Iris pigment epithelial cell (primary cell): ENCODE data around the gene OR1E1.
"Not testable (repeated sequence)": the region's sequence is repeated elsewhere in the genome, so short reads cannot be mapped to it uniquely, and the experiment has no call there.

Experiments
- DNase-seq: peaks from one replicate; pipeline ENCODE4 v3.0.0-alpha.2; 2011; ENCODE audit warnings: low read depth

Gene OR1E1, protein sequence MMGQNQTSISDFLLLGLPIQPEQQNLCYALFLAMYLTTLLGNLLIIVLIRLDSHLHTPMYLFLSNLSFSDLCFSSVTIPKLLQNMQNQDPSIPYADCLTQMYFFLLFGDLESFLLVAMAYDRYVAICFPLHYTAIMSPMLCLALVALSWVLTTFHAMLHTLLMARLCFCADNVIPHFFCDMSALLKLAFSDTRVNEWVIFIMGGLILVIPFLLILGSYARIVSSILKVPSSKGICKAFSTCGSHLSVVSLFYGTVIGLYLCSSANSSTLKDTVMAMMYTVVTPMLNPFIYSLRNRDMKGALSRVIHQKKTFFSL

GRCh38 chr17:3398310-3398709 is at the start of gene OR1E1:
Gene OR1E1 (minus strand): TSS chr17:3398410. CDS start chr17:3398410, 0 bp downstream.
- no peak for DNase-seq

GRCh38 chr17:3447625-3448024 is 49.4 kb upstream of the OR1E1 start:
- peak; percentile 8 for DNase-seq

- DNase-seq, result no peak
These were observed 42.2 kb upstream of the OR1E1 start for GRCh38 chr17:3440451-3440850.

- no peak for DNase-seq
These were observed 40.2 kb upstream of the OR1E1 start for GRCh38 chr17:3438368-3438767.

DNA sequence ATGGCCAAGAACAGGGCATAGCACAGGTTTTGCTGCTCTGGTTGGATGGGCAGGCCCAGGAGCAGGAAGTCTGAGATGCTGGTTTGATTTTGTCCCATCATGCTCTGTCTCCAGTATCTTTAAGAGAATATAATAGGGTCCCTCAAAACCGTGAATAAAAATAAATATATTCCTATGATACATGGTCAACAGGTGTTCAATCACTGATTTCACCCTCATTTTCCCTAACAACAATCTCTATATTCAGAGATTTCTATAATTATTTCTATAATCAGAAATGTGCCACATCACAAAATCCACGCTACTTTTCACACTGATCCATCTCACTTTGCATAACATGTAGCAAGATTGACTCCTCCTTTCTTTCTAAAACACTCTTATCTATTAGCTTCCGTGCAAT is 35.5 kb upstream of the OR1E1 start, which contains the start of gene OR1E2:
TSS of gene OR1E2 (minus strand) at position 101 of the 400 bp plus-strand sequence. CDS start at position 101, 0 bp downstream.
- no peak for DNase-seq

- DNase-seq, result not testable (repeated sequence)
These were observed 35.0 kb upstream of the OR1E1 start for GRCh38 chr17:3433215-3433614.

DNA sequence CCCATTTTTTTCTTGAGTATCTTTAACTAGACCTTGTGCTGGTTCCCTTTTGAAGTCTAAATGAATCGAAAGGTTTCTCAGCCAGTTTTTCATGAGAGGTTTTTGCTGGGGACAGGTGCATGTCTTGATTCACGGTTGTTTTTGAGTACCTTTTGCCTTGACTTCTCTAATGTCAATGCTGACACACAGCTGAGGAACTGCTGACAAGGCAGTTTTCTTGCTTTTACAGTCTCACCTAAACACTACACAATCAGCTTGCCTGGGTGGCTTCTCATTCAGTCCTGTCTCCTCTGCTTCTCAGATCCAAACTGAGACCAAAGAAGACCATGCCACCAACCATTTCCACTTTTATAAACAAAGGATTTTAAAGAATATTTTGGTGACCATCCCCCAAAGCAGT is 20.0 kb upstream of the OR1E1 start:
- no peak for DNase-seq

DNA sequence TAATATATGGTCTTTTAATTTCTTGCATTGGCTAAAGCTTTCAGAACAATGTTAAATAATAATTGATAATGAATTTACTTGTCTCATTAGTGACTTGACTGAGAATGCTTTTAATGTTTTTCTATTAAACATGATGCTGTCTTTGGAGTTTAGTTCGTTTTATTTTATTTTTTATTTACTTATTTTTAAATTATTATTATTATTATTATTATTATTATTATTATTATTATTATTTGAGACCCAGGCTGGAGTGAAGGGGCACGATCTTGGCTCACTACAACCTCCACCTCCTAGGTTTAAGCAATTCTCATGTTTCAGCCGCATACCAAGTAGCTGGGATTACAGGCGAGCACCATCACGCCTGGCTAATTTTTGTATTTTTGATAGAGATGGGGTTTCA is 17.4 kb upstream of the OR1E1 start:
- no peak for DNase-seq

DNA sequence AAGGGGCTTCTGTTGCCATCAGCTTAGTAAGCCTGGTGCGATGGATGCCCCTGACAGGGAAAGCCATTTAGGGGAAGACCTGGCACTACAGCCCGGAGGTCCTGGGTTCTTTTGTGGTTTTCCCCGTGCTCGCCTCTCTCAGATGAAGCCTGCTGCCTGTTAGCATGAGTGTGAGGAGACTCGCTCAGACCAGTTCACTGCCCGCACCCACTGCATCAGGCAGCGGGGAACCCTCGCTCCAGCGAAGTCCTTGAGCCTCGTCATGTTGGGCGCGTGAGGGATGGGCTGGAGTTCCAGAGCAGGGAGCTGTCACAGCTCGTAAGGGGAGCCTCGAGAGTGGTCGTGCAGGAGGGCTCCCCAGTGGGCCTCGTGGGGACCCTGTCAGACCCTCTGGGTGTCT is 14.0 kb upstream of the OR1E1 start:
- not testable (repeated sequence) for DNase-seq

DNA sequence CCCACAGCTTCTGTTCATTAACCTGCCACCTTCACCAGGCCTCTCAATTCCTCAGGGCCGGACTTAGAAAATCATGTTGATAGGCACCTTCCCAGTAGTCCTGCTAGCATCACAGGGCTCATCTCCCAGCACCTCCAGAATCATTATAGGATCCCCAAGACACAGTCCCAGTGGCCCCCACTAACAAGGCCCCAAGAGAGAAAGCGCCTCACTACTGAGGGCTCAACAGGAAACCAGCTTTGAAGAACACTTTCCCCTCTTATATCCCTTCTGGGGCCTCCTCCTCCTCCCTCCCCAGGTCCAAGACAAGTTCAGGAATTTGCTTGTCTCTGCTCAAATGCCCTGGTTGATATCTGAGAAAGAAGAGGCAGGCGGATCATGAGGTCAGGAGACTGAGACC is 12.9 kb upstream of the OR1E1 start, which contains the start of gene OR3A3:
TSS of gene OR3A3 (plus strand) at position 301 of the 400 bp plus-strand sequence.
- no peak for DNase-seq

- DNase-seq, result not testable (repeated sequence)
These were observed 5.6 kb upstream of the OR1E1 start for GRCh38 chr17:3403856-3404255.

GRCh38 chr17:3401786-3402185 is 3.6 kb upstream of the OR1E1 start:
- DNase-seq, result no peak

GRCh38 chr17:3400055-3400454 is 1.8 kb upstream of the OR1E1 start:
- DNase-seq, result peak; percentile 1

- DNase-seq, result not testable (repeated sequence)
These were observed 409 bp downstream of the OR1E1 start for GRCh38 chr17:3397801-3398200.

GRCh38 chr17:3389791-3390190 is 8.4 kb downstream of the OR1E1 start:
- no peak for DNase-seq

DNA sequence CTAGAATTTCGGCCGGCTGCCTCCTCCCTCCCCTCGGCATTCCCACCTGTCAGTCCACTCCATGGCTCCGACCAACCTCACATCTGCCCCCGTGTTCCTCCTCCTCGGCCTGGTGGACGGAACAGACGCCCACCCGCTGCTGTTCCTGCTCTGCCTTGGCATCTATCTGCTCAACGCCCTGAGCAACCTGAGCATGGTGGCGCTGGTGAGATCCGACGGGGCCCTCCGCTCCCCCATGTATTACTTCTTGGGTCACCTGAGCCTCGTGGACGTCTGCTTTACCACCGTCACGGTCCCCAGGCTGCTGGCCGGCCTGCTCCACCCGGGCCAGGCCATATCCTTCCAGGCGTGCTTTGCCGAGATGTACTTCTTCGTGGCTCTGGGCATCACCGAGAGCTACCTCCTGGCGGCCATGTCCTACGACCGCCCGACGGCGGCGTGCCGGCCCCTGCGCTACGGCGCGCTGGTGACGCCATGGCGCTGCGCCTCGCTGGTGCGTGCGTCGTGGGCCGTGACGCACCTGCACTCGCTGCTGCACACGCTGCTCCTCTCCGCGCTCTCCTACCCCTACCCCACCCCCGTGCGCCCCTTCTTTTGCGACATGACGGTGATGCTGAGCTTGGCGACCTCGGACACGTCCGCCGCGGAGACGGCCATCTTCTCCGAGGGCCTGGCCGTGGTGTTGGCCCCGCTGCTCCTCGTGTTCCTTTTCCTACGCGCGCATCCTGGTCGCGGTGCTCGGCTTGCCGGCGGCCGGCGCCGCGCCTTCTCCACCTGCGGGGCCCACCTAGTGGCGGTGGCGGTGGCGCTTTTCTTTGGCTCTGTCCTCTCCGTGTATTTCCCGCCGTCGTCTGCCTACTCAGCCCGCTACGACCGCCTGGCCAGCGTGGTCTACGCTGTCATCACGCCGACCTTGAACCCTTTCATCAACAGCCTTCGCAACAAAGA is 12.1 kb downstream of the OR1E1 start, which contains the start of gene OR3A2:
TSS of gene OR3A2 (minus strand) at position 440 of the 948 bp plus-strand sequence.
- no peak for DNase-seq

DNA sequence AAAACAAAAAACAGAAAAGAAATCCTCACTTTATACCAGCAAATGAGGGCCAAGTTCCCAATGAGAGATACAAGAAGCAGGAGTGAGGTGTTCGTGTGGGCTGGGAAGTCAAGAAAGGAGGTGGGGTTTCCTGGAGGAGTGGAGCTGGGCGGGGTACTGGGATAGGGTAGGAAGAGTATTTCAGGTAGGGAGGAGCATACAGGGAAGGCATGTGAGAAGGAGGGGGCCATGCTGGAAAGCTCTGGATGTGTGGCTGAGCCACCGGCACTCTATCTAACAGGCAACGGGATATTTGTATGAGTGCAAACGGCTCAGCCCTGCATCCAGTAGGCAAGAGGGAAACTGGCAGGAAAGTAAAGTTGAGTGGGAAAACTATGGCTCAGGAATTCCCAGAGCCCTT is 16.3 kb downstream of the OR1E1 start:
- no peak for DNase-seq

DNA sequence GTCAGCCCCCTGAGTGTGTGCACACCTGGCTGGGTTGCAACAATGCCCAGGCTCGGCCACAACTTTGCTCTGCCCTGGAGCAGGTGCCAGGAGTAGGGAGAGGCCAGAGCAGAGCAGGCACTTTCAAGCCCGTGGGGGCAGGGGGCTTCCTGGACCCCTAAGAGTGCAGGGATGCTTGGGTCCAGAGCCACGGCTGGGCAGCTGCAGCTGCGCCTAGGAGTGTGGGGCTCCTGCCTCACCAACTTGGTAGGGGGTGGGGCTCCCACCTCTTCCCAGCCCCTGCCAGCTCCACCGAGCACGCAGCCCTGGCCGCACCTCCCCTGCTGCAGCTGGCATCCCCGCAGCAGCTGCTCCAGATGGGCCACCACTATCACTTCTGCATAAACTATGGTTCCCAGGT is 19.9 kb downstream of the OR1E1 start:
- no peak for DNase-seq

- not testable (repeated sequence) for DNase-seq
These were observed 27.0 kb downstream of the OR1E1 start for GRCh38 chr17:3371167-3371566.
